M059J (cell line): Measurements from ENCODE around the gene CTNNA3. TPM values are rescaled to one million over a fixed set of nuclear protein-coding genes. Genes with fewer than 3 reads are reported as not detected.

Source experiments
- DNase-seq: peaks from one replicate; pipeline ENCODE4 v3.0.0-alpha.2; 2012; ENCODE audit warnings: low read depth
- total RNA-seq: library from RNA; depleted of rRNA; stranded (reverse); fragments of >200 nt; shearing (Covaris generic); gene quantifications from 2 replicates; pipeline ENCODE4 v1.2.3, GENCODE V29; 2014

Gene CTNNA3
- total RNA-seq, 1 experiment from 2014 or later, result 0.02 TPM

DNA sequence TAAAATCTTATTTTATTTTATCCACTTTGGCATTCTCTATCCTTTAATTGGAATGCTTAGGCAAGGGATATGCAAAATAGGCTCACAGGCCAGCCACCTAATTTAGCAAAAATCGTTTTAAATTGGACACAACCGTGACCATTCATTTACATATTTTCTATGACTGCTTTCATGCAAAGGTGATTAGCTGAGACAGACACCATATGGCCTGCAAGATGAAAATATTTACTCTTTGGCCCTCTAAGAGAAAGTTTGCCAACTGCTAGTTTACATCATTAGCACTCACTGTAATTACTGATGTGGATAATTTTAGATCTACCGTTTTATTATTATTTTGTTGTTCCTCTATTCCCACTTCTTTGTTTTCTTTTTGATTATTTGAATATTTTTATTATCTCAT, 1145.6 kb downstream of the CTNNA3 start:
- no peak for DNase-seq

DNA sequence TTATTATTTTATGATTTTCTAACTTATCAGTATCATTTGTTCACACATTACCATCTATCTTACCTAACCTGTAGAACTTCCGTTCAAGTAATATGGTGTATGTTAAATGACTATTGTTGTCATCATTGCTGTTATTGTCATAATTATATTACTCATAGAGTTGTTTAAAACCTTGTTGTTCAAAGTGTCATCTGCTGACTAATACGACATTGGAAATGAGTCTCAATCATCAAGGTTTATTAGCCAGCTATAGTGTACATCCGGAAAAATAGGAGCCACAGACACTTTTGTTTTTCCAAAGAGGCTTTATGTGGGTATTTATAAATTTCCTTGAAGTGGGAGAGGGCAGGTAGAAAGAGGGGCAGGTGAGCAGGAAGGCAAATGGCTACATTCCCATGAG, 1157.1 kb downstream of the CTNNA3 start:
- DNase-seq, result no peak

DNA sequence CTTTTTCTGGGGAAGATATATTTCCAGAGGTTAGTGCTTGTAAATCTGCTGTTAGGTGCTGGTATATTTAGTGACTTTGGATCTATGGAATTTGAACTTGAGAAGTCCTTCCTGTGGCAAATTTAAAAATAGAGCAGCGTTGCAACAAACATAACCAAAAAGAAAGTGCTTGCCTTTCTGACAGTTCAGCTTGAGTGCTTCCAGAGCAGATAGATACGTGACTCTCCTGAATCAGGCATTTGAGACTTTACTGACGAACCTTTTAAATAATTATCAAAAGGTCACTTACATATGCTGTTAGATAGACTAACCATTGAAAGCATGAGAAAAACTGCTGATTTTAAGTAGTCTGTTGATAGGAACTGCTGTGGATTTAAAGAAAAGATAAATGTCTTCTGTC, 1157.6 kb downstream of the CTNNA3 start:
- no peak for DNase-seq

DNA sequence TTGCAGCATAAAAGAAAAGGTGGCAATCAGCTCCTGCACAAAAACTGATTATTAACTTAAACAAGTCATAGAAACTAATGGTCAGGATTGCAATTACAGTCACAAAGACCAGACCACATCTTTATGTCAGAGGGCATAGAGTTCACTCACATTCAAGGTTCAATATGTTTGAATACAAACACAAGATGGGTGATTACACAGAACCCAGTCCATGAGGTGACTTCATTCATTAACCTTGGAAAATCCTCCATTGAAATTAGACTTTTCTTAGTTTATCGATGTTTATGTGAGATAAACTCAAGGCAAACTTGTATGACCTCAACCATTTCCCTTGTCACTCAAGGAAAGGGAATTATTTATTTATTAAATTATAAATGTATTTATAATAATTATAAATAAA, 1158.8 kb downstream of the CTNNA3 start:
- no peak for DNase-seq

DNA sequence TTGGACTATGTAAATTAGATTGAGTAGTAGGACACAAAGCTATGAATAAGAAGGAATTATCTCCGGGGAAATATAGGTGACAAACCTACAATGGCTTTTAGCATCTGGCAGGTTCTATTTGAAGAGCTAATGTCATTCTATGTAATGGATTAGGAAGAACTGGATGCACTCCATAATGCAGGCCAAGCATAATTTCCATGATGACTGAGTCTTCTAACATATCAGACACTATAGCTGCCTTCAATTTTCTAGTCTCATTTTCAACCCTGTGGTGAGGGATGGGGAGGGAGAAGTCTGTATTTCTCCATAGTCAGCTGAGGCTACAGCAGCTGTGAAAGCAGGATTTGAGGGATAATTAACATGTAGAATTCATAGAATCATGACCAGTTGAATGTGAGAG, 1160.6 kb downstream of the CTNNA3 start:
- no peak for DNase-seq

DNA sequence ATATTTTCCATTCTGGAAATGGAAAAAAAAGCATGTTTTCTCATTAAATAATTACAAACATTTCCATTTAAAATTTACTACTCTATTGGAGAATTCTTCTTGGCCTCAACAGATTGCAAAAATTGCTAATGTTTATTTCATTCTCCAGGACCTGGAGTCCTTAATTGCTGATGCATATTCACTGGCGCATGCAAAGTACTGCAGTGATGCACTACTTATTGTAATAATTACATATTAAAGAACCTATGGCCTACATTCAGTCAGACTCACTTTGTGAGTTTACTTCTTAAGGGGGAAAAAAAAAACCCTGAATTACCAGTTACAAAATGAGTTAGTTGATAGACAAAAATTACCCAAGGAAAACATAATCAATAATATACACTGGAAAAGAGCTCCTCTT, 1161.1 kb downstream of the CTNNA3 start:
- DNase-seq, result no peak

- DNase-seq, result no peak
Measured at GRCh38 chr10:66521506-66521905, 1174.5 kb downstream of the CTNNA3 start.

DNA sequence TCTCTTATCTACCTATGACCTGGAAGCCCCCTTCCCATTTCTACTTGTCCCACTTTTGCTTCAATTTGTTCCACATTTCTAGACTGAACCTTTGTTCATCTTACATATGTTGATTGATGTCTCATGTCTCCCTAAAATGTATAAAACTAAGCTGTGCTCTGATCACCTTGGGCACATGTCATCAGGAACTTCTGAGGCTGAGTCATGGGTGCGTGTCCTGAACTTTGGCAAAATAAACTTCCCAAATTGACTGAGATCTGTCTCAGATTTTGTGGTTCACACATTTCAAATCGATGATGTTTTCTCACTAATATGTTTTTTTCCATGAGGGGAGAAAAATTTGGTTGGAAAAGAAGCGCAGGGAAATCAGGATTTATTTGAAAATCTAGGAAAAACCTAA, 1176.4 kb downstream of the CTNNA3 start:
- no peak for DNase-seq

DNA sequence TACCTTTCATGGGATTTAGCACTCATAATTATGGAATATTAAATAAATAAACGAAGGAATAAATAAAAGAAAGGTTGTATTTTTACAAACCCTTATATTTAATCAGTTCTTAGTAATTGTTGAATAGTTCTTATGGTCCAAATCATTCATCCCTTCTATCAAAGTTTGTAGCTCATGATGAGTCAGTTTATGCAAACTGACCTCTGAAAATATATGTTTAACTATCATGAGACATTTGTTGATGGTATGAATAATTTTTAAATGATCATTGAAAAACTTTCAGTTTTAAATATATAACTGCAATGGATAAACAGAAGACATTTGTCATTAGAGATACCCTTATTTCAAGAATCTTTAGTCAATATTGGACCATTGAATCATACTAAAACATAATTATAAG, 1181.3 kb downstream of the CTNNA3 start:
- no peak for DNase-seq

DNA sequence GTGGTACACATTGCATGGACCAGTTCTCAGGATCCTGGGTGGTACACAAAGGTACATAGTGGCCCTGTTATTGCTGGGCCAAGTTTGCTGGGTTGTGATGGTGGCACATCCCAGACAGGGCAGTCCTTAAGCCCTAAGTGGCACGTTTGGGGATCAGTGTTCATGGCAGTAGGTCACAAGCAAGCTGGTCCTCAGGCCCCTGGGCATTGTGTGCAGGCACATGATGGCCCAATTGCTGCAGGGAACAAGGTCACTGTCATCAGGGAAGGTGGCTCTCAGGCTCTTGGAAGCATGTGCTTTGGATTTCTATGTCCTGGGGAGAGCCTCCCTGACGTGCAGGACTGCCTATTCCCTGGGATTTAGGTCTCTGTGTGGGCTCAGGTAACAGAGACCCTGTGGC, 1182.5 kb downstream of the CTNNA3 start:
- DNase-seq, result no peak

- no peak for DNase-seq
Measured at GRCh38 chr10:66505003-66505657, 1190.9 kb downstream of the CTNNA3 start.

GRCh38 chr10:66501356-66501755, 1194.6 kb downstream of the CTNNA3 start:
- DNase-seq, result no peak

DNA sequence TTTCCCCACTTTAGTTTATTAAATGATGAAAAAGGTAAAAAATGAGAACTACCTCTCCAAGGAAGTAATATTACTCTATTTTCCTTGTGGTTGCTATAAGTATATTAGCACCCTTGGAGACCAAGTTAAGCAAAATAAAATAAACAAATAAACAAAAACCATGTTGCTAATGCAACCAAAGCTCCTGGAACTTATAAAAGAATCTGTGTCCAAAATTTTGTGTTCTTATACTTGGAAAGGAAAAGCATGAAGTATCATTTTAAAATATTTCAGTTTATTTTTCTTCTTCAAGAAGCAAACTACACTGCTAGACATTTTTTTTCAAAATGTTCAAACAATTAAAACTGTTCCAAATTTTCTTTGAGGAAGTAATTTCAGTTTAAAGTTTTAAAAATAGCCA, 1212.0 kb downstream of the CTNNA3 start:
- DNase-seq, result no peak

DNA sequence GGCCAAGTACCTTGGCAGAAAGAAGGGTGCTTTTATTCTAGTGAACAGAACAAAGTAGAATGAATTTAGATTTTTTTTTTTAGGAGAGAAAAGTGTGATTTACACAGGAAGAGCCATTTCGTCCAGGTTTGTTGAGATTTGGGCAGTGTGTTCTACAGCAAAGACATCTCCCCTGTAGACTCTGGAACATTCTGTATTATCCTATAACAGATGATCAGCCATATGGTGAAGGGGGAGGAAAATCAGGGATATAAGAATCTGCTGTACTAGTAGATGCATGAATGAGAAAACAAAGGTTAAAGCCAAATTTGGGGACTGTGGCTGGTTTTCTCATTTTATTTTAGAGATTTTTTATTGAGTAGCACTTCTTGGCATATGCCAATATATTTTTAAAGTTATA, 1223.8 kb downstream of the CTNNA3 start:
- DNase-seq, result no peak

GRCh38 chr10:66467042-66467441, 1229.0 kb downstream of the CTNNA3 start:
- DNase-seq, result no peak

DNA sequence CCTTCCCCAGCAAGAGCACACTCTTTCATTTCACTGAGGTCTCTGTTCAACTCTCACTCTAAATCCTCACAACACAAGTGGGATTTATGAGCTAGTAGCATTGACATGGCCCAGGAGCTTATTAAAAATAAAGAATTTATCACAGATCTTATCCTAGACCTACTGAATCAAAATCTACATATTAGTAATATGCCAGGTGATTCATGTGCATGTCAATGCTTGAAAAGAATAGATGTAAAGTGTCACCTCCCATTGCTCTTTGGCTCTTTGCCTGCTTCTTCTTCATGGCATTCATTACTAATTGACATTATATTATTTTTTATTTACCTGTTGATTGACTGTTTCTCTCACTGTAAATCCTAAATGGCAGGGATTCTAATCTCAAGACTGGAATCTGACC, 1229.4 kb downstream of the CTNNA3 start:
- DNase-seq, result no peak

DNA sequence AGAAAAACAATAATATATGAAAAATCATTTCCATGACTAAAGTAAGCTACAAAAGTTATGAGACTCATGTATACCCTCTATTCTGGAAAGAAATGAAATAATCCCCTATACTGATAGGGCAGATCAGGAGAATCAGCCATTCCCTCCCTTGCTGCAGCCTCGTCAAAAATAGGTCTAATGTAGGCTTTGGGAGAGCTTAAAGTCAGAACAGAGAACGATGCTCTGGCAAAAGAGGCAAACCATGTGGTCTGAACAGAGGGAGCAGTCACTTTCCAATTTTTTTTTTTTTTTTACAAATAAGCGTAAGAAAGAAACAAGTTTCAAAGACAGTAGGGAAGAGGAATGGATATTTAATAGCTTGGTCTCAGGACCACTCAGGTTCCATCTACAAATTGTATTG, 1232.4 kb downstream of the CTNNA3 start:
- DNase-seq, result no peak

GRCh38 chr10:66457629-66458028, 1238.4 kb downstream of the CTNNA3 start:
- no peak for DNase-seq

DNA sequence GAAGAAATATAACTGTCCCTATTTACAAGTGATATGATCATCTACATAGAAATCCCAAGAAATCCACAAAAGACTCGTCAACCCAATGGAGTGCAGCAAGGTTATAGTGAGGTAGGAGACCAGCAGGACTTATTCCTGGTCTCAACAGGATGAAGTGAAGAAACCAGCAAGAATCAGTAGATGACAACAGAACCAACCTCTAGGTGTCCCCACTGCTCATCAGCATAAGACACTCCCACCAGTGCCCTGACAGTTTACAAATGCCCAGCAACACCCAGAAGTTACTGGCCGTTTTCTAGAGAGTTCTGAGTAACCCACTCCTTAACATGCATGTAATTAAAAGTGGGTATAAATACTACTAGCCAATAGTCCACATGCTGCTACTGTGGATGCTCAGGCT, 1240.7 kb downstream of the CTNNA3 start:
- DNase-seq, result peak; percentile 1

DNA sequence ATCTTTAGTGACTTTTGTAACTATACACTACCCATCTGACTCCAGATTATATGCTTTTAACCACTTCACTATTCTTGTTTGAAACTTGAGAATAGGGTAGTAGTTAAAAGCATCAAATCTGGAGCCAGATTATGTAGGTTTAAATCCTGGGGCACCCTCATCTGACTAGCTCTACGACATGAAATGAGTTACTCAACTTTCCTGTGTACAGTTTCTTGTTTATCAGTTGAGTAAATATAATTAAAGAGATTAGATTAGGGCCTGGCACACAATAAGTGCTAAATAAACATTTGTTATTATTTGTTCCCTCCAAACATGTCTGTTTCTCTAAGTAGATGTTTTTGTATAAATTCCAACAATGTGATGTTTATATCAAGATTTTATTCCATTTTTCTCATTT, 1255.4 kb downstream of the CTNNA3 start:
- no peak for DNase-seq

DNA sequence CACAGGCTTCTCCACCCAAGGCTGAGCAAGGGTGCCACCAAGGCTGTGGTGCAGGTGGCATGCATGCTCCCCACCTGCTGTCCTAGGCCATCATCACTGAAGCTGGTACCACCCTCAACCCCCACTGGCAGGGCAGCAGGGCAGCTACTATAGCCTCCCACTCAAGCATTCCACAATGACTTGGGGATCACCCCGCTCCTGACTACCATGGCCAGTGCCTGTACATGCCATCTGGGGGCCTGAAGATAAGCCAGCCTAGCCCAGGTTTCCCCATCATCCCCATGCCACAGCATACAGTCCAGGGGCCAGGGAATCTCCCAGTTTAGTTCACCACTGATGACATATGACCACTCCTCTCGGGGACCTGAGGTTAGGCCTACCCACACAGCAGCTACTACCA, 1281.1 kb downstream of the CTNNA3 start:
- no peak for DNase-seq

DNA sequence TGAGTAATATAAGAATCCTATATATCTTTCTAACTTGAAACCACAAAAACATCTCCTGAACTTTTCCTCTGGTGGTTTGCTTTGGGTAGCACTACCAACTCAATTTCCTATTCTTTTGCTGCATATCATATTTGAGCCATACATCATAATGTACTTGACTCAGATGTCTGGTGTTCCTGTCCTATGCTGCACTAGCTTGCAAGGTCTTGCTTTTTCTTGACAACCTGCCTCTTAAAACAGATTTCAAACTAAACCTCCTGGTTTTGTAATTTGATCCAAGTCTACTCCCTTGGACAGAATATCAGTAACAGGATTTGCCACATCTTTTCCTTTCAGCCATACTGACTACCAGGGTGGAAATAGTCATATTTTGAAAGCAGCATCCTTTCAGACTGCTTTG, 1290.4 kb downstream of the CTNNA3 start:
- no peak for DNase-seq

DNA sequence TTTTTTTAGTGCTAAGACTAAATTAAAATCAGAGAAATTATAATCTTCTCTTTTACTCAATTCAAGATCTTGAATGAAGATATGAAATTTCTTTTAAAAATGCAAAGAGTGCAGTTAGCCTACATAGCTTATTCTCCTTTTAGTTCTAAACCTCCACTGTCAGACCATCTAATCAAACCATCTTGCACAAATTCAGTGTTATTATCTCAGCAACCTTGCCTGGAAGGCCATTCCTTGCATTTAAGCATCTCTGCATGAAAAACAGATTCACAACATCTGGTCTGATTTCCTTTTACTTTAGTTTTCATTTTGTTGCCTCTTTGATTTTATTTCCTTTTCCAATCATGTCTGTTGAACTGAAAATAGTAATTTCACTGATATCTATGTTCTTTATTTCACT, 1297.3 kb downstream of the CTNNA3 start:
- no peak for DNase-seq

GRCh38 chr10:66394342-66395063, 1301.5 kb downstream of the CTNNA3 start:
- no peak for DNase-seq
